H1 (cell line): ENCODE data around the gene RFT1. TPM values are rescaled to one million over a fixed set of nuclear protein-coding genes. Genes with fewer than 3 reads are reported as not detected.

Experiments used
- EGR1 ChIP-seq: IDR thresholded peaks from 2 replicates; pipeline ENCODE4 v1.6.1; 2011; ENCODE audit warnings: low read depth, low read length, borderline replicate concordance
- MAFK ChIP-seq: IDR thresholded peaks from 2 replicates; pipeline ENCODE4 v1.6.1; 2012; ENCODE audit warnings: low read depth, mild to moderate bottlenecking, improper control_type of control experiment, low read length
- RXRA ChIP-seq: IDR thresholded peaks from 2 replicates; pipeline ENCODE4 v1.6.1; 2011; ENCODE audit warnings: low read depth, mild to moderate bottlenecking, low read length, moderate library complexity; ENCODE audit not compliant: insufficient read depth
- polyA plus RNA-seq, 7 experiments: library from polyadenylated mRNA; depleted of rRNA in 3 of 7; stranded (reverse) in 5 of 7; unstranded in 2 of 7; fragments of >200 nt in 5 of 7; fragments of 200-250 nt in 2 of 7; gene quantifications; 1 replicate in 5 of 7; 2 replicates in 1 of 7; 4 replicates in 1 of 7; pipeline versions ENCODE4 v1.2.1 to v1.2.3, GENCODE V29; 2011 to 2013; ENCODE audit warnings: missing spikeins in 2 of 7, mixed read lengths in 2 of 7
- total RNA-seq: library from RNA; stranded (reverse); fragmentation: NEBNext Ultra II Directional; extraction: Animal tissue kit (Norgen Biotek cat#: 25700); gene quantifications from 2 replicates; pipeline ENCODE4 v1.2.1, GENCODE V29; 2021

RFT1 gene
- total and polyA plus RNA-seq, 2 of the 8 experiments (the other 6 are each of a cell fraction or from before 2014, with no cell fraction given): 27.7 to 42.4 TPM

DNA sequence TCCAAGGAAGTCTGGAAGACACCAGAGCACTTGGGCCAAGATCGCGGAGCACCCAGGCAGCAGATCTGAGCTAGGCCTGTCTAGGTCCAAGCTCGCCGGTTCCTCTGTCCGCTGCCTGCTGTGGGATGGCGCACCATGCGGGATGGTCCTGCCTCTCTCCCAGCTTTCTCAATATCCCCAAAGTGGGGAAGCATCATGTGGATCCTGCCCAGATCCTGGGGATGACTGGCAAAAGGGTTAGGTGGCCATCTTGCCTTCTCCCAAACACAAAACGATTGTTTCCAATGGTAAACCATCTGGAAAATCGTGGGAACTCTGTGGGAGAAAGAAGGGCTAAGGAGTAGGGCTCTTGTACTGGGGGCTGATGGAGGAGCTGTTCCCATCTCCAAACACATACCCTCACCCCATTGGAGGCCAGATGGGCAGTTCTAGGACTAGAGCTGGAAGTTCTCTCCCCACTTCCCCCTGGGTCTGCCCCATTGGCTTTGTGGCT lies 39.6 kb upstream of the RFT1 start (continued):
- TF ChIP-seq MAFK (no peak), EGR1 (no peak), RXRA (no peak)
